Measurements from ENCODE around the gene ATG9A. TPM values are rescaled to one million over a fixed set of nuclear protein-coding genes. Genes with fewer than 3 reads are reported as not detected.

Gene ATG9A
- total and polyA plus RNA-seq, 2 donors (not counting 1 experiment from before 2014, with no cell fraction given): 41.8 to 65.5 TPM

DNA sequence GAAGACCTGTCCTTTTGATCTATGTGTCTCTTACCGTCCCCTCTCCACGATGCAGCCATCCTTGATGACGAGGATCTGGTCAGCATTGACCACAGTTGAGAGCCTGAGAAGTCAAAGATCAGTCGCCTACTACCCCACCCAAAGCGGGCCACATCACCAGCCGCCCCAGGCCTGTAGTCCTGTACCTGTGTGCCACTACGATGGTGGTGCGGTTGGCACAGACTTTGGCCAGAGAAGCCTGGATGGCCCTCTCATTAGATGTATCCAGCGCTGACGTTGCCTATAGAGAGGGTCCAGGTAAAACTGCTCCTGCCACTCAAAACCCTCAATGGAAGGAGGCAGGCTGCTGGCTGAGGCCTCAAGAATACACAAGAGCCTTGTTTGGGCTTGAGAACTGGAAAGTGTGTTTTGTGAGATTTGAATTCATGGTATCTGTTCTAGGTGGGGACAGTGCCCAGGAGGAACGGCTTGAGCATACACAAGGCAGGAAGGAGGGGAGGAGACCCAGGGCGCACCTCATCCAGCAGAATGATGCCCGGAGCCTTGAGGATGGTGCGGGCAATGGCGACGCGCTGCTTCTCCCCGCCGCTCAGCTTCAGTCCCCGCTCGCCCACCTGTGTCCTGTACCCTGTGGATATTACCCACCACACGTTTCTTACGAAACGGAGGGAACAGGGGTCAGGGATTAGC is 19.1 kb downstream of the ATG9A start:
- no peak for ATAC-seq (ENCODE audit: low read depth)
- H3K9ac ChIP-seq (ENCODE audit: low read length): no peak overlapping the region
- WGBS (ENCODE audit: insufficient coverage): 99% methylated on average over 22 of the region's 24 CpGs
- H4K20me1 ChIP-seq (ENCODE audit: control insufficient read depth, insufficient read depth, low read length, poor library complexity, severe bottlenecking): peaks cover 14% of the 10 kb centered on the region
- no peaks in the 10 kb centered on the region for H3K27me3 ChIP-seq (replicated peaks in 1 of 4; ENCODE audit: control extremely low read depth in 1 of 4, control insufficient read depth in 3 of 4, insufficient read depth in 4 of 4, low read length in 3 of 4)
- DNase-seq: peak; percentile 8
- H3K36me3 ChIP-seq (replicated peaks in 1 of 2; ENCODE audit: control extremely low read depth in 1 of 2, control insufficient read depth in 1 of 2, extremely low read depth in 1 of 2, insufficient read depth in 2 of 2, low read length in 1 of 2): peaks cover 7 to 24% of the 10 kb centered on the region in 2 experiments
- no peaks in the 10 kb centered on the region for H3K9me3 ChIP-seq (ENCODE audit: control extremely low read depth in 1 of 3, control insufficient read depth in 2 of 3, insufficient read depth in 1 of 3, low read length in 2 of 3)
- peaks cover 28% of the 10 kb centered on the region for H3K4me1 Mint-ChIP-seq
- no peak overlapping the region for H3K4me2 ChIP-seq (replicated peaks; ENCODE audit: low read depth, low read length, poor library complexity, severe bottlenecking)
- ChIA-PET POLR2A (interaction anchor here (1.6 kb wide), 1 partner anchor 51 kb away, joined by 6 read pairs; the partner anchor contains the start of gene NHEJ1), CTCF (interaction anchor here (1.1 to 7.3 kb wide), 11 partner anchors 11 to 88 kb away, joined by 3 to 65 read pairs (median 10); partner anchors contain the start of genes CNPPD1, DNAJB2, NHEJ1 and SLC23A3)
- intact Hi-C loops (cut with micrococcal nuclease): no loop called here
- peak overlapping the region; percentile 46 for H3K27ac Mint-ChIP-seq
- H3K9me3 Mint-ChIP-seq (ENCODE audit: insufficient read depth): no peaks in the 10 kb centered on the region
- TF ChIP-seq CTCF (IDR thresholded peaks at IDR 0.05) (no peak), EZH2 (IDR thresholded peaks at IDR 0.05; ENCODE audit: borderline replicate concordance, insufficient read depth, low read depth, low read length, poor library complexity, severe bottlenecking) (no peak)
- no peaks in the 10 kb centered on the region for H3K27me3 Mint-ChIP-seq
- no peak overlapping the region for H3K4me3 ChIP-seq (ENCODE audit: control extremely low read depth in 1 of 5, extremely low read depth in 1 of 5, insufficient read depth in 1 of 5, low read depth in 2 of 5, low read length in 4 of 5)
- peaks cover 16 to 23% of the 10 kb centered on the region in 2 donors for H3K4me1 ChIP-seq (ENCODE audit: control insufficient read depth in 2 of 2, insufficient read depth in 2 of 2, low read length in 2 of 2)
- H3K79me2 ChIP-seq (ENCODE audit: control insufficient read depth, insufficient read depth, low read length): peaks cover 6% of the 10 kb centered on the region
- no peak overlapping the region for H2AFZ ChIP-seq (ENCODE audit: insufficient read depth, low read depth, low read length, poor library complexity, severe bottlenecking)
- no peak overlapping the region for H3K4me3 Mint-ChIP-seq
- H3K27ac ChIP-seq (ENCODE audit: low read length in 2 of 2): no peak overlapping the region
